Inflammatory macrophage (primary cell): ENCODE results near the gene NRSN1.

Experiments
- DNase-seq, 2 donors: peaks; one replicate each; pipeline ENCODE4 v3.0.0-alpha.2; 2020 to 2022
- total RNA-seq, 18 experiments: gene quantifications; one replicate each; lab custom pipeline; 2026; ENCODE audit warnings: mixed read lengths in 6 of 18, inconsistent platforms in 2 of 18; lab: John Stamatoyannopoulos, UW

NRSN1 gene, protein sequence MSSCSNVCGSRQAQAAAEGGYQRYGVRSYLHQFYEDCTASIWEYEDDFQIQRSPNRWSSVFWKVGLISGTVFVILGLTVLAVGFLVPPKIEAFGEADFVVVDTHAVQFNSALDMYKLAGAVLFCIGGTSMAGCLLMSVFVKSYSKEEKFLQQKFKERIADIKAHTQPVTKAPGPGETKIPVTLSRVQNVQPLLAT
- total RNA-seq = 0 to 0.16 (median 0) reads per million in 18 experiments

DNA sequence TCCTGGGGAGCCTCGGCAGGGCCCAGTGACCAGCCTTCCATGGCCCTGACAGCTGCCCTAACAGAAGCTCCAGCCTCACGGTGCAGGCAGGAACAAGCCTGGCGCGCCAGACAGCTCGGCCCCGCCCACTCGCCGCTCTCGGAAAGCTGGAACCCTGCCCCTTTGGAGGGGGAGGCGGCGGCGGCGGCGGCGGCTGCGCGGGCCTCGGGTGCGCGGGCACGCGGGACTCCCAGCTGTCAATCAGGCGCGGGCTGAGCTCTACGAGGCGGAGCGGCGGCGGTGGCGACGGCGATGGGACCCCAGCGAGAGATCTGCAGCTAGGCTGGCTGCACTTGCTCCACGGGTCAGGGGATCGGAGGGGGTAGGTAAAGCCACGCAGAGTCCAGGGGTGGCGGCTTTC is at the start of gene NRSN1:
Gene NRSN1 (plus strand): TSS at position 236 of the 400 bp plus-strand sequence. CDS start 8,113 bp downstream, outside the sequence.
- no peak for DNase-seq

- no peak for DNase-seq
These were observed 47.8 kb upstream of the NRSN1 start for GRCh38 chr6:24078200-24078599.

- no peak for DNase-seq
These were observed 46.9 kb upstream of the NRSN1 start for GRCh38 chr6:24079076-24079475.

- no peak for DNase-seq
These were observed 45.3 kb upstream of the NRSN1 start for GRCh38 chr6:24080711-24081110.

GRCh38 chr6:24089736-24090135 is 36.3 kb upstream of the NRSN1 start:
- no peak for DNase-seq

DNA sequence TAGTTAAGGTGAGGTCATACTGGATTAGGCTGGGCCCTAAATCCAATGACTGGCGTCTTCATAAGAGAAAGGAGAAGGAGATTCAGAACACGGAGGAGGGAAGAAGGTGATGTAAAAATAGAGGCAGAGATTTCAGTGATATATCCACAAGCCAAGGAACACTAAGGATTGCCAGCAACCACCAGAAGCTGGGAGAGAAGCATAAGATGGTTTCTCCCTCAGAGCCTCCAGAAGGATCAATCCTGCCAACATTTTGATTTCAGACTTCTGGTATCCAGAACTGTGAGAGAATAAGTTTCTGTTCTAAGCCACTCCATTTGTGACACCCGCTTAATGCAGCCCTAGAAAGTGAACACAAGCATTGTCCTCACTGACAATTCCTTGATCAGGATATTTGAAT is 33.6 kb upstream of the NRSN1 start:
- DNase-seq = no peak

- DNase-seq = no peak
These were observed 32.6 kb upstream of the NRSN1 start for GRCh38 chr6:24093381-24093780.

GRCh38 chr6:24099181-24099580 is 26.8 kb upstream of the NRSN1 start:
- no peak for DNase-seq

GRCh38 chr6:24100024-24100769 is 25.8 kb upstream of the NRSN1 start:
- DNase-seq = no peak

DNA sequence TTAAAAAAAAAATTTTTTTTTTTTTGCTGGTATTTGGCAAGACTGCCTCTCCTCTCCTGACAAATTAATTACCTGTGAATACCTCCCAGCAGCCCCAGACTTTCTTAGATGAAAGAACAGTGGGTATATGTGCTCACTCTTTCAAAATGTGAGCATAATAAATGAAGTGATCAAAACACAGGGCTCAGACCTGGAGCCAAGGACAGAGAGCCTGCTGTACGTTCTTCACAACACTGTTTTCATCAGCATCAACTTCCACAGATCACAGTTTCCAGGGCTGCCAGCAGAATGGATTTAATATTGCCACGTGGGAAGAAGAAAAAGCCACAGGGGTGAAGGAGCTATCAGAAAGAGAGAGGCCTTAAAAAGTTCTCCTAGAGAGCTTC is 25.3 kb upstream of the NRSN1 start:
- DNase-seq = no peak

DNA sequence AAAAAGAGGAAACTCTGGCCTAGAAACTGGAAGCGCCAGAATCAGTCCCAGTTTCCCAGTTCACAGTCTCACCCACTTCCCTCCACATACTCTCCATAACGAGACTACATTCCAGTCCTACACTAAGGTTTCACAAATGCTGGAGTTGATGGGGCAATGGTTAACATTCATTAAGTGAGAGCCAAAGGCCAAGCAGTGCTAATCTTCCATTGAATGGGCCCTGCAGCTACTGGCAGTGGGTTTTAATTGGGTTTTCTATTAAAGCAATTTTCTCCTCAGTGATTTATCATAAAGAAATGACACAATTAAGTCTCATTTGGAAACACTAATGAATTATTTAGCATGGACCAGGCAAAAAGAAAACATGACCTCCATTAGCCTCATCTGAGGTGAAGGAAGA is 20.8 kb upstream of the NRSN1 start:
- no peak for DNase-seq

DNA sequence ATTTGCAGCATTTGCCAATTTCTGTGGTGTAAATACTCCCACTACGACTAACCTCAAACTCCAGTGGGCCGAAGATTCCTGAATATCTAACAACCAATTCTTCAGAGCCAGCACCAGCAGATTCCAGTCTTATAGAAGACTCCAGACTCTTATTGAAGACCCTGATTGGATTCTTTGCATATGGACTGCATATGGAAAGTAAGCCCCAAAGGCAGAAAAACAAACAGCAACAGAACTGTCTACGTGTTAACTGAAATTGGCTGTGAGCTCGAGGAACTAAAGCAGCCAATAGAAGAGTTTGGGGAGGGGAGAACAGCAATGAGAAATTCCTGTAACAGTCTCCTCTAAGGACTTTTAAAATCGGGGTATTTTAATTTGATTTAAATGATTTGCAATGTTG is 19.7 kb upstream of the NRSN1 start:
- no peak for DNase-seq

DNA sequence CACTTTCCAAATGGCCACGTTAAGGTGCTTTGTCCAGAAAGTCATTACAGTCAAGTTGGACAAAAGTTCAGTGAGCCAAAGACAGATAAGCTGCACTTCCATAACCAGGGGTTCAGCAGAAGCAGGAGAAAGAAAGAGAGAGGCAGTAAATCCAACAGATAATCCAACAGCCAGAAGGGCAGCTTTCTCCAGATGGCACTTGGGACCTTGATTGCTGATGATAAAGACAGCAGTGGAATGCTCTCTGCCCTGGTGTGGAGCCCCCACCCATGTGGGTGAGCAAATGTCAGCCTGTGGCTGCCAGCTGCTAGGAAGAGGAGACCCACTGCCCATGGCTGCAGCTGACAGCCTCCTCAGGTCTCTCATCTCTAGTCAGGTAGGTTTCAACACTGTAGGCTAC is 18.7 kb upstream of the NRSN1 start:
- DNase-seq = no peak

DNA sequence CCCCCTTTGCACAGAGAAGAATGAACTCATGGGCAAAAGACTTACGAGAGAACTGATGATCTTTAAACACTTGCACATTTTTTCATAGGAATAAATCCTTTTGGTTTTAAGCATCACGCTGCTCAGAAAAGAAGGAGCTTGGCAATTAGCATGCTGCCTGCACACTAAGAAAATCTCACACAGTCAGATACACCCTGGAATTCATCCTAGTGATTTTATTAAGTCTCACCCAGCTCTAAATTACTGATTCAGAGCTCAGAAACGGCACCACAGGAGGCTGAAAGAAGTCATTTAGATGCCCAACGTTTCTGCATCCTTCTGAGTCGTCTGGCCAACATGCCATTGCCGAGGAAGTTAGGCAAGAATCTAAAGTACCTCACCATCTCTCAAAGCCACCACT is 18.0 kb upstream of the NRSN1 start:
- no peak for DNase-seq

- no peak for DNase-seq
These were observed 15.6 kb upstream of the NRSN1 start for GRCh38 chr6:24110417-24110816.

DNA sequence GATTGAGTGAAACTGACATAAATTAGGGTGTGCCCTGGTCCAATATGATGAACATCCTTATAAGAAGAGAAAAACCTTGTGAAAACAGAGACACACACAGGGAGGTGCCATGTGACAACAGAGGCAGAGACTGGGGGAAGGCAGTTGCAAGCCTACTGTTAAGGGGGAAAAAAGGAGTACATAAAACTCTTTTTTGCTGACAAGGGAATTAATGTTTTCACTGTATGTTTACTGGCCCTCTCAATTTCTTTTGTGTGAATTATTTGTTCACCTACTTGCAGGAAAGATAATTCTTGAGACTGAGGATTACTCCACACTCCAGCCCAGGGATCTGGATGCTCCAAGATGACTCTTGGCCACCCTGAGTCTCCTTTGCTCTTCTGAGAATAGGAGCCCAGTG is 12.1 kb upstream of the NRSN1 start:
- DNase-seq = no peak

DNA sequence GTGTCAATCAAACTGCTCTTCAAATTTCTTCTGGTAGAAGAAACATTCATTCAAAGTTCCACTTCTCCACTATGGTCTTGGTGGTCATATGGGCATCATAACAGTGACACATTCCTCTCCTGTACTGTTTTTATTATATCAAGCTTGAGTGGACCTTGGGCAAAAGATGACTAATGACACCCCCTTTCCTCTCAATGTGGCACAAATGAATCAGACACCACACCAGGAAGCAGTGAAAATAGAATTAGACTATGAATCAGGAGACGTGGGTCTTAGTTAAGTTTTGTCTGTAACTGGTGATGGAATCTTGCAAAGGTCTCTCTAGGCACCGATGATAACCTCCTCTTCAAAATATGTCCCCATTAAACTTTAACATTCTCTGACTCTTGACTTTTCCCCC is 9.0 kb upstream of the NRSN1 start:
- no peak for DNase-seq

DNA sequence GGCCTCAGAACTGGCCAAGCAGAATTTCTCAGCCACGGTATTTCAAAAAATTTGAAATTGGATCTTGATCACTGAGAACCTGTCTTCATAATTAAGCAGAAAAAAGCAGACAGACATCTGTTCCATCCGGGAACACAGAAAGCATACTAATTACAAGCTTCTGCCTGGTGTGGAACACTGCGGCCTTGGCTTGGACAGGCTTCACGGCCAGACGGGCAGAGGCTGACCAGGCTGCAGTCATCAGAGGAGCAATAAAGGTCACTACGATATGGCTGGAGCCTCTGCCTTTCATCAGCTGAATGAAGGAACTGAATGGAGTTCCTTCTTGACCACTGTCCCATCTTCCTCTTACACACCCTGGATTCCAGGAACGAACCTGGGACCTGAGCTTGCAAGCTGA is 3.9 kb upstream of the NRSN1 start:
- no peak for DNase-seq

GRCh38 chr6:24126586-24127192 is 674 bp downstream of the NRSN1 start:
- DNase-seq = peak; percentile 60 to 70

- DNase-seq = no peak
These were observed 1.3 kb downstream of the NRSN1 start for GRCh38 chr6:24127316-24127715.

DNA sequence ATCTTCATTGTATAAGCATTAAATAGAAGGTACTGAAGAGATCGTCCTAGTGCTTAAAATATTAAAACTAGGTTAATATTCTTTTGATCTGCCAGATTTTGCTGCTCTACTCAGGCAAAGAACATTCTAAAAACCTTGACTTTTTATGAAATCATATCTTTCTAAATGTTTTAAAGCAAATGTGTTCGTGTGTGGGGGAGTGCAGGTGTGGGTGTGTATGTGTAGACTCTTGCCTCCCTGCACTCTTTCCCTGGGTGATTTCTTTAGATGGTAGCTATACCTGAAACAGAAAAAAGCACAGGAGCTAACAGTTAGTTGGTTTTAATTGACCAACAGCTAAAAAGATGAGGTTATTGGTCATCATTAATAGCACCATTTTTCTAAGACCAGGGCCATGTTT is 5.7 kb downstream of the NRSN1 start:
- no peak for DNase-seq

- no peak for DNase-seq
These were observed 13.1 kb downstream of the NRSN1 start for GRCh38 chr6:24139080-24139479.

- no peak for DNase-seq
These were observed 13.6 kb downstream of the NRSN1 start for GRCh38 chr6:24139639-24140038.

GRCh38 chr6:24140591-24140990 is 14.6 kb downstream of the NRSN1 start:
- DNase-seq = no peak
